Measurements from ENCODE around the gene AKAP13. TPM values are rescaled to one million over a fixed set of nuclear protein-coding genes. Genes with fewer than 3 reads are reported as not detected.

The AKAP13 gene
- total and polyA plus RNA-seq, 2 of the 8 experiments (the other 6 are each of a cell fraction or from before 2014, with no cell fraction given) = 14.0 to 46.2 TPM

- 89% methylated on average over 11 of the region's 13 CpGs; no CpG with 5 or more reads in 1 of the 2 experiments for WGBS, 2 experiments (ENCODE audit: extremely low coverage in 1 of 2, insufficient coverage in 1 of 2, insufficient read length in 1 of 2, insufficient replicate concordance in 2 of 2, low coverage in 1 of 2, low lambda C conversion rate in 2 of 2, missing lambda C conversion rate in 1 of 2)
- peaks cover 3 to 9% (median 6%) of the 10 kb centered on the region in 4 experiments; a peak in 5 of 8 replicates for H3K36me3 ChIP-seq (ENCODE audit: control insufficient read depth in 2 of 4, insufficient read depth in 4 of 4, low read length in 3 of 4)
- H2AK5ac ChIP-seq (ENCODE audit: low read depth, low read length) = 0 out of 2 replicates have a peak overlapping the region, but pooled peaks have one; percentile 17
- no peak overlapping the region for H4K8ac ChIP-seq (ENCODE audit: extremely low read depth, insufficient read depth, low read length)
- H3K4me2 ChIP-seq (ENCODE audit: insufficient read depth in 1 of 2, low read depth in 2 of 2, low read length in 2 of 2) = no peak overlapping the region
- ChIA-PET CTCF (ENCODE audit: partially characterized antibody) (interaction anchor here (1.0 to 2.2 kb wide), 4 partner anchors 12 to 59 kb away, joined by 3 to 6 read pairs (median 4); no protein-coding TSS in a partner anchor), POLR2A (ENCODE audit: partially characterized antibody) (no interaction called here)
- H2BK20ac ChIP-seq (ENCODE audit: low read length) = no peak overlapping the region
- H3K79me1 ChIP-seq (ENCODE audit: low read depth, low read length) = peaks cover 41% of the 10 kb centered on the region
- FAIRE-seq (no peak), DNase-seq (ENCODE audit: low read depth in 1 of 2, low spot score in 2 of 2) (no peak)
- H3K27ac ChIP-seq (ENCODE audit: low read depth, low read length) = no peak overlapping the region
- H3K27me3 ChIP-seq (replicated peaks in 1 of 4; ENCODE audit: control insufficient read depth in 3 of 4, extremely low read depth in 1 of 4, insufficient read depth in 3 of 4, low read length in 3 of 4) = no peaks in the 10 kb centered on the region
- H3K18ac ChIP-seq (ENCODE audit: extremely low read depth, low read length) = no peak overlapping the region; the same call in 1 of the 2 replicates
- H3K9me3 ChIP-seq (ENCODE audit: insufficient read depth in 2 of 2, low read depth in 1 of 2, low read length in 1 of 2) = no peaks in the 10 kb centered on the region; a peak in 1 of 4 replicates
- H3K4me1 ChIP-seq (replicated peaks in 1 of 4; ENCODE audit: control insufficient read depth in 3 of 4, insufficient read depth in 4 of 4, low read length in 3 of 4) = peaks cover 0 to 7% (median 0%) of the 10 kb centered on the region in 4 experiments; a peak in 1 of 7 replicates
- no peak for TF ChIP-seq NRF1 (IDR thresholded peaks at IDR 0.05; ENCODE audit: low read depth, low read length)
- TF ChIP-seq TAF1 (IDR thresholded peaks at IDR 0.05; ENCODE audit: low read depth, low read length) = no peak
- no peak for TF ChIP-seq EGR1 (IDR thresholded peaks at IDR 0.05; ENCODE audit: borderline replicate concordance, low read depth, low read length)
- TF ChIP-seq CHD2 (IDR thresholded peaks at IDR 0.05; ENCODE audit: low read length) = no peak
- TF ChIP-seq CBX8 (IDR thresholded peaks at IDR 0.05; ENCODE audit: borderline replicate concordance, low read depth, low read length) = no peak
- TF ChIP-seq CREB1 (IDR thresholded peaks at IDR 0.05) = no peak
- TF ChIP-seq CHD1 (IDR thresholded peaks at IDR 0.05; ENCODE audit: low read depth, low read length) = no peak
- TF ChIP-seq PHF8 (conservative IDR thresholded peaks at IDR 0.05; ENCODE audit: low read depth, low read length) = no peak
- no peak for TF ChIP-seq SP2 (IDR thresholded peaks at IDR 0.05; ENCODE audit: low read length)
- no peak for TF ChIP-seq YY1 (IDR thresholded peaks at IDR 0.05; ENCODE audit: low read depth, low read length)
- no peak for TF ChIP-seq RBBP5 (IDR thresholded peaks at IDR 0.05; ENCODE audit: borderline replicate concordance, low read depth, low read length)
- H3K56ac ChIP-seq (replicated peaks; ENCODE audit: insufficient read length, low read depth, low read length) = no peak overlapping the region
- H3K4me3 ChIP-seq (ENCODE audit: extremely low read depth in 1 of 4, insufficient read depth in 2 of 4, low read depth in 3 of 4, low read length in 4 of 4) = no peak overlapping the region
- H3K4ac ChIP-seq (replicated peaks; ENCODE audit: insufficient read length, low read depth, low read length) = no peak overlapping the region
- no peak overlapping the region for H2BK5ac ChIP-seq (ENCODE audit: low read depth, low read length)
- H3K23me2 ChIP-seq (ENCODE audit: low read depth, low read length) = no peaks in the 10 kb centered on the region
- H3K14ac ChIP-seq (ENCODE audit: insufficient read length) = no peak overlapping the region
- H2BK12ac ChIP-seq (ENCODE audit: low read depth, low read length) = no peak overlapping the region
- H3K23ac ChIP-seq (ENCODE audit: insufficient read length) = no peak overlapping the region
- H3K79me2 ChIP-seq (ENCODE audit: control insufficient read depth in 1 of 2, insufficient read depth in 2 of 2, low read length in 2 of 2) = peaks cover 3 to 90% of the 10 kb centered on the region in 2 experiments
- H2BK15ac ChIP-seq (ENCODE audit: low read length) = 0 out of 2 replicates have a peak overlapping the region, but pooled peaks have one; percentile 10
- peaks cover 18 to 33% of the 10 kb centered on the region in 2 experiments for H4K20me1 ChIP-seq (replicated peaks in 1 of 2; ENCODE audit: control insufficient read depth in 1 of 2, insufficient read depth in 2 of 2, low read length in 2 of 2)
- no peak overlapping the region for H3K9ac ChIP-seq (replicated peaks in 1 of 4; ENCODE audit: extremely low read depth in 1 of 4, low read depth in 3 of 4, low read length in 3 of 4)
- H2AFZ ChIP-seq (ENCODE audit: low read length) = no peak overlapping the region
- H4K5ac ChIP-seq (ENCODE audit: insufficient read length, low read depth, low read length) = no peak overlapping the region
- H4K91ac ChIP-seq (replicated peaks; ENCODE audit: insufficient read length, low read length) = no peak overlapping the region
- H2BK120ac ChIP-seq (replicated peaks; ENCODE audit: low read depth, low read length) = no peak overlapping the region
Measured at GRCh38 chr15:85771781-85772445, 391.5 kb downstream of the AKAP13 start.

All from H1 (cell line).